Measurements from ENCODE around the gene MCC.

DNA sequence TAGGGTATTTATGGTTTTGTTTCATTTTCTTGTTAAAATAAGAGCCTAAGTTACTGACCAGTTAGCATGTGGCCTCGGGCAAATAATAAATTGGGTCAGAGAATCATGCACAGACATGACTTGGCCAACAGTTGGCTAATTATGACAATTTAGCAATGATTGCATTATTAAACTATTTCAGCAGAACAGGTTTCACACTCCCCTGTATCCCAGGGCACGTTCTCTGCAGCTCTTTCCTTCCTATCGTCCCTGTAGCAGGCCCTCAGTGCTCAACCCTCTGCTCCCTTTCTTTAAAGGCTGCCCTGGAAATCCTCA is 221.4 kb downstream of the MCC start:
- TF ChIP-seq, protein P1, sequence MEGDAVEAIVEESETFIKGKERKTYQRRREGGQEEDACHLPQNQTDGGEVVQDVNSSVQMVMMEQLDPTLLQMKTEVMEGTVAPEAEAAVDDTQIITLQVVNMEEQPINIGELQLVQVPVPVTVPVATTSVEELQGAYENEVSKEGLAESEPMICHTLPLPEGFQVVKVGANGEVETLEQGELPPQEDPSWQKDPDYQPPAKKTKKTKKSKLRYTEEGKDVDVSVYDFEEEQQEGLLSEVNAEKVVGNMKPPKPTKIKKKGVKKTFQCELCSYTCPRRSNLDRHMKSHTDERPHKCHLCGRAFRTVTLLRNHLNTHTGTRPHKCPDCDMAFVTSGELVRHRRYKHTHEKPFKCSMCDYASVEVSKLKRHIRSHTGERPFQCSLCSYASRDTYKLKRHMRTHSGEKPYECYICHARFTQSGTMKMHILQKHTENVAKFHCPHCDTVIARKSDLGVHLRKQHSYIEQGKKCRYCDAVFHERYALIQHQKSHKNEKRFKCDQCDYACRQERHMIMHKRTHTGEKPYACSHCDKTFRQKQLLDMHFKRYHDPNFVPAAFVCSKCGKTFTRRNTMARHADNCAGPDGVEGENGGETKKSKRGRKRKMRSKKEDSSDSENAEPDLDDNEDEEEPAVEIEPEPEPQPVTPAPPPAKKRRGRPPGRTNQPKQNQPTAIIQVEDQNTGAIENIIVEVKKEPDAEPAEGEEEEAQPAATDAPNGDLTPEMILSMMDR (IDR thresholded peaks at IDR 0.05) = no peak
- TF ChIP-seq ZFX (IDR thresholded peaks at IDR 0.05; ENCODE audit: borderline replicate concordance) = no peak
